Endometrium (tissue), 2 donors: ENCODE results near the gene ALDH3B2.
"Not testable (repeated sequence)": the region's sequence is repeated elsewhere in the genome, so short reads cannot be mapped to it uniquely, and the experiment has no call there.

Experiments
- FAIRE-seq: peaks from 2 replicates; lab custom pipeline; 2012; peaks lifted over from hg19 to GRCh38; lab: Jason Lieb, UNC
- donor health status: control.
- donor health status: control.

ALDH3B2 gene

DNA sequence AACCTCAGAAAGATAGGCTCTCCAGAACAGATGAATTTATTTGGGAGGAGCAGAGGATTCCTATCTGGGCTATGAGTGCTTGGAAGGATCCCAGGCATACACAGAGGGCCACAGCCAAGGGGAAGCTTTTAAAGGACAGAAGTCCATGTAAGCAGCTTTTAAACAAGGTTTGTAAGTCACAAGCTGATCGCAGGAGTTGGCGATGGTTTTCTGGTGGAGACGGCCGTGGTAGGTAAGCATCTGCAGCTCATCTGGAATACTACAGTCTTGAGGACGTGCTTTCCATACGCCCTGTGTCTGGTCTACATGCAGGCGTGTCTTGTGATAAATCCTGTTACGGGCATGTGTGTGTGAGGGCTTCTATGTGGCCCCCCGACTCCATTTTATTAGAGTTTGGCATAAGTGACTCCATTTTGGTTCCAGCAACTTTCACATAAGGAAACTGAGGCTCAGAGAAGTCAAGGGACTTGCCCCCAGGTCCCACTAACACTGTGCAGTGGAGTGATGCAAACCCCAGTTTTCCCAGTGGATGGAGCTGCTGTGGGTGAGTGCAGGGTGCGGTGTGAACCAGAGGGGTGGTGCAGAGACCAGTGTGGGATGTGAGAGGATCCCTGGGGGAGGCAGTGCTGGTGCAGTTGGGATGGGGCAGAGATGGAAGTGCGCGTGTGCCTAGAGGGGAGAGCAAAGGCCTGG lies 12.1 kb downstream of the ALDH3B2 start:
- no peak for FAIRE-seq

DNA sequence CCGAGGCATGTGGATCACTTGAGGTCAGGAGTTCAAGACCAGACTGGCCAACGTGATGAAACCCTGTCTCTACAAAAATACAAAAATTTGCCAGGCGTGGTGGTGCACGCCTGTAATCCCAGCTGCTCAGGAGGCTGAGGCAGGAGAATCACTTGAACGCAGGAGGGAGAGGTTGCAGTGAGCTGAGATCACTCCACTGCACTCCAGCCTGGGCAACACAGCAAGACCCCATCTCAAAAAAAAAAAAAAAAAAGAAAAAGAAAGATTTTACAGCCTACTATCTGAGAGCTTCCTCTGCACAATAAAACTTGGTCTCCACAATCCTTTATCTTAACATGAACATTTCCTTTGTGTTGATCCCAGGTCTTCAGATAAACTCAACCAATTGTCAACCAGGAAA lies 13.7 kb downstream of the ALDH3B2 start:
- FAIRE-seq = not testable (repeated sequence)

DNA sequence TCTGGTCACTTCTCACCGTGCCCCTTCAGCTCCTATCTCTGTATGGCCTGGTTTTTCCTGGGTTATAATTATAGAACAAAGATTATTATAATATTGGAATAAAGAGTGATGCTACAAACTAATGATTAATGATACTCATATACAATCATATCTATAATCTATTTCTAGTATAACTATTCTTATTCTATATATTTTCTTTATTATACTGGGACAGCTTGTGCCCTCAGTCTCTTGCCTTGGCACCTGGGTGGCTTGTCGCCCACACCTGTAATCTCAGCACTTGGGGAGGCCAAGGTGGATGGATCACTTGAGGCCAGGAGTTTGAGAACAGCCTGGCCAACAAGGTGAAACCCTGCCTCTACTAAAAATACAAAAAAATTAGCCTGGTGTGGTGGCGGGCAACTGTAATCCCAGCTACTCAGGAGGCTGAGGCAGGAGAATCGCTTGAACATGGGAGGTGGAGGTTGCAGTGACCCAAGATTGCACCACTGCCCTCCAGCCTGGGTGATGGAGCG lies 14.7 kb downstream of the ALDH3B2 start:
- FAIRE-seq = not testable (repeated sequence)

DNA sequence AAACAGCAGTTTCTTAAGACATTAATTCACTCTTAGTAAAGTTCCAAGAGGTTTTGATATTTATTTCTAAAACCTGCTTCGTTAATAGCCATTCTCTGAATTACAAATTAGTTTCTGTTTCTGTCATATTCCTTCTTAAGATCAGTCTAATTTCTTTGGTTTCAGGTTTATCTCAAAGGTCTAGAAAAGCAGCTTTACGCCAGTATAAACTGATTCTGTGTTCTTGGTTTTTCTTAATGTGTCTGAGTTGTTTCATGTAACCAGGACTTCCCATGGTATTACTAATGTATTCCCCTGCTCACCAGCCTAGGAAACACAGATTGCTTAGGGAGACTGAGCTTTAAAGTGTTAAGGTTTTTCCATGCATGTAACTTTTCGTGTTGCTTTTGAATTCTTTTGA lies 17.1 kb downstream of the ALDH3B2 start:
- FAIRE-seq = no peak

DNA sequence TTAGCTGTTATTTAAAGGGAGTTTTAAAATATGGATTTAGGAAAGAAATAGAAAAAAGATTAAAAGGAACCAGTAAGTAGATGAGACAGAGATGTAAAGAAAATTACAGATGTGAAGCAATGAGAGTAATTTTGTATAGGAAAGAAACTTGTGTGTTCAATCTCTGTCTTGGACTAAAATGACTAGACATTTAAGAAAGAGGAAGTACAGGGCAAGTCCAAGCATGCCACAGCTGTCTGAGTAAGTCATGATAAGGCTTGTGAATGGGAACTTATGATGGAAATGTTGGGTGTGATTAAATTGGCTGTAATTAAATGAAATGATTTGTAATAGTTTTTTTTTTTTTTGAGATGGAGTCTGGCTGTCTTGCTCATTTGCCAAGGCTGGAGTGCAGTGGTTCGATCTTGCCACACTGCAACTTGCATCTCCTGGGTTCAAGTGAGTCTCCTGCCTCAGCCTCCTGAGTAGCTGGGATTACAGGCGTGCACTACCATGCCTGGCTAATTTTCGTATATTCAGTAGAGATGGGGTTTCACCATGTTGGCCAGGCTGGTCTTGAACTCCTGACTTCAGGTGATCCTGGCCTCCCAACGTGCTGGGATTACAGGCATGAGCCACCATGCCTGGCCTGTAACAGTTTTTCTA lies 18.0 kb downstream of the ALDH3B2 start:
- no peak for FAIRE-seq

DNA sequence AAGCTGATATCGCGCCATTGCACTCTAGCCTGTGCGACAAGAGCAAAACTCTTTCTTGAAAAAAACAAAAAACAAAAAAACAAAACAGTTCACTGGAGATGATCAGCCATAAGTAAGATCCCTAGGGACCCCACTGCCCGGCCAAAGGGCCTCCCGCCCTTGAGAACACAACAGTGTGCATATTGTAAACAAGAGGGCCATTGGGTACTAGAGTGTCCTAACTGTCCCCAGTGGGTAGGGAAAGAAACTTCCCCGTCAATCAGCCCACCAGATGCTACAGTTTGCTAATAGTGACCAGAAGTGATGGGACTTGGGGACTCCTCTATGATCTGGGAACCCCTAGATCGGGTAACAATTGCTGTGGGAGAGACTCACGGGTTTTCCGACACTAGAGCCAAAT lies 20.2 kb downstream of the ALDH3B2 start:
- FAIRE-seq = no peak

DNA sequence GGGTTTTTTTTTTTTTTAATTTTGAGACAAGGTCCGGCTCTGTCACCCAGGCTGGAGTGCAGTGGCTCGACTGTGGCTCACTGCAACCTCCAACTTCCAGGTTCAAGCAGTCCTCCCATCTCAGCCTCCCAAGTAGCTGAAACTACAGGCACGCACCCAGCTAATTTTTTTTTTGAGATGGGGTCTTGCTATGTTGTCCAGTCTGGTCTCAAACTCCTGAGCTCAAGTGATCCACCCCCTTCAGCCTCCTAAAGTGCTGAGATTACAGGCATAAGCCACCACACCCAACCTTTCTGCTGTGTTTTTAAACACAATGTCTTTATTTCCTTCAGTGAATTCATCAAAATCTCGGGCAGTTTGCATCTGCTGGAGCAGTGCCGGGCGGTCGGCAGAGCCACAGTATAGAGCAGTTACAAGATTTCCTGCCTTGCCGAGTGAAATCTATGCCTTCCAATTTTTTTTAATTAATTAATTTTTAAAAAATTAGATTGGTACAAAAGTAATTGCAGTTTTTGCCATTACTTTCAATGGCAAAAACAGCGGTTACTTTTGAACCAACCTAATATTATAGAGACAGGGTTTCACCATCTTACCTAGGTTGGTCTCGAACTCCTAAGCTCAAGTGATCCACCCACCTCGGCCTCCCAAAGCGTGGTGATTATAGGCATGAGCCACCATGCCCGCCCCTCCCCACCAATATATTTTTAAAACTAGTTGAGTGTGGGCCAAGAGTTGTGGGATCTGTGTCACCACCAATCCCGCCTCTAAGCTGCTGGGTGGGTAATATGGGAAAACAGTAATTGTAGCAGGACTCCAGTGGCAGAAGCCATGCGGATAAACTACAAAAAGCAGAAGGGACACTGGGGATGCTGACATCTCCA lies 21.2 kb downstream of the ALDH3B2 start:
- no peak for FAIRE-seq

DNA sequence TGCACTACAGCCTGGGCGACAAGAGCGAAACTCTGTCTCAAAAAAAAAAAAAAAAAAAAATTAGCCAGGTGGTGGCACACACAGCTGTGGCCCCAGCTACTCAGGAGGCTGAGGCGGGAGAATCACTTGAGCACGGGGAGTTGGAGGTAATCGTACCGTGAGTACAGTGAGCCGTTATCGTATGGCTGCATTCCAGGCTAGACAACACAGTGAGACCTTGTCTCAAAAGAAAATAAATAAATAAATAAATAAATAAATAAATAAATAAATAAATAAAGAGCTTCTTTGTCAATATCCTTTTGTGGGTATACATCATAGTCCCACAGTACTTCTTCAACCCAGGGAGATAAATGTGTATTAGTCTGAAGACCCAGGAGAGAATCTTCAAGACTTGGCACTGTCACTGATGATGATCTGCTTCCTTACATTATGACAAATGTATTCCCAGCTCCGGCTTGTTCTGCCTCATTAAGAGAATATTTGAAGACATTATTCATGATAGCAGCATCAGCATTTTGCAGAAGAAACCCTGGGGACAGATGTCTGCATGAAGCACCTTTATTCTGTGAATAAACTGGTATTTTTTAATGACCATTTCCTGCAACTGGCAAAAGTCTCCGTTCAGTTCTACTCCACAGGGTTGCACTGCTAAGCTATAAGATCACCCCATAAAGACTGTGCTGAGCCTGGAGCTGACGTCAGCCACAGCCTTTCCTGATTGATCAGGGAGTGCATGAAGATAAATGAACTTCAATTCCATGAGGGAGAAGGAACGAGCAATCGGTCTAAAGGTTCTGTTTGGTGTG lies 22.2 kb downstream of the ALDH3B2 start:
- no peak for FAIRE-seq

DNA sequence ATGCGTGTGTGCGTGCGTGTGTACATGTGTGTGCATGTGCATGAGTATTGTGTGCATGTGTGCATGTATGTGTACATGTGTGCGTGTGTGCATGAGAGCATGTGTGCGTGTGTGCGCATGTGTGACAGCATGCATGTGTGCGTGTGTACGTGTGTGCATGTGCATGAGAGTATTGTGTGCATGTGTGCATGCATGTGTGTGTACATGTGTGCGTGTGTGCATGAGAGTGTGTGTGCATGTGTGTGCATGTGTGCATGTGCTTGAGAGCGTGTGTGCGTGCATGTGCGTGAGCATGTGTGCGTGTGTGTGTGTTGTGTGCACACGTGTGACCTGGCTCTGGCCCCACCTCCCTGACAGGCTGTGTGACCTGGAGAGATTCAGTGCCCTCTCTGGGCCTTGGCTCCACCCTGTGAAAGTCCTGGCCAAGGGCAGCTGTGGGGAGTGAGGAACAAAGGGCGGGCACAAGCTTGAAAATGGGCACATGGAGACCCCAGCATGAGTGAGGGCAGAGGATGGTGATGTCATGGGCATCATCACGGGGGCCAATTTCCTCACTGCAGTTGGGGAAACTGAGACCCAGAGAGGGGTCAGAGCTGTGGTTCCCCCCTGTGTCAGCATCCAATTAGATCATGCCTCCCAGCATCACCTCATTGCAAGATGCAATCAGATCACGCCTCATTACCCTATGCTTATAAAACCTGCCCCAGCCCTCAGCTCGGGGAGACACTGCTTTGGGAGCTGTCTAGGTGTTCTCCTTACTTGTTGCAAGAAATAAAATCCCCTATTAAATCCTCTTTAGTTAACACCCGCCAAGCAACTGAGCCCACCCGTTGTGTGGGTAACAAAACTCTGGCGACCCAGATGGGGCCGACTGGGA lies 24.6 kb downstream of the ALDH3B2 start:
- no peak for FAIRE-seq

DNA sequence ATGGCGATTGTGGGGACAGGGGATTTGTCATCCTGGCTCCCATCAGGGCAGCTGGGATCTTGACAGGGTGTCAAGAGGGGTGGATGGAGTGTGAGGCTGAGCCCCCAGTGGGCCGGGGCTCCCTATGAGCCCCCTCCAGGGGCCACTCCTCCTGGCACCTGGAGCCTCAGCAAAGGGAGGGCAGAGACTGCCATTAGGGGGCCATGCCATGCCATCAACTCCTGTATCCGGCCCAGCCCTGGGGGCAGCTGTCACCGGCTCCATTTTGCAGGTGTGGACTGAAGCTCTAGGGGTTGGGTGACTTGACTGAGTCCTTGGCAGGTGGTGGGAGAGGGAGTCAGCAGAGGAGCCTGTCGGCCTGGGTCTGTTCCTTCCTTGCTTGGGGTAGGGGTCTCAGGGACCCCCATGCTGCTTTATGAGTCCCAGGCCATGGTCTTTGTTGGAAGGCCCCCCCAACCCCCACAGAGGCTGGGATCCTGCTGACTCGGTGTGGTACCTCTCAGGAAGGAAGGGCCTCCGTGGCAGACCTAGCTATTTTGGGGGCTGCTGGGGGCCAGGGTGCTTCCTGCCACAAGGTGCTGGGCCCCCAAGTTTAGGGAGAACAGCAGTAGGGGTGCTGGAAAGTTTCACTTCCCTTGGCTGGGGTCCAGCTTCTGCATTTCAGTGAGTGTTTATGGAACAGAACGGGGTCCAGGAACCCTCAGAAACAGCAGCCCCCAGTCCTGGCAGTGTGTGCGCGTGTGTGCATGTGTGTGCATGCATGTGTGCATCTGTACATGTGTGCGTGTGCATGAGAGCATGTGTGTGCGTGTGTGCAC lies 25.4 kb downstream of the ALDH3B2 start:
- no peak for FAIRE-seq

DNA sequence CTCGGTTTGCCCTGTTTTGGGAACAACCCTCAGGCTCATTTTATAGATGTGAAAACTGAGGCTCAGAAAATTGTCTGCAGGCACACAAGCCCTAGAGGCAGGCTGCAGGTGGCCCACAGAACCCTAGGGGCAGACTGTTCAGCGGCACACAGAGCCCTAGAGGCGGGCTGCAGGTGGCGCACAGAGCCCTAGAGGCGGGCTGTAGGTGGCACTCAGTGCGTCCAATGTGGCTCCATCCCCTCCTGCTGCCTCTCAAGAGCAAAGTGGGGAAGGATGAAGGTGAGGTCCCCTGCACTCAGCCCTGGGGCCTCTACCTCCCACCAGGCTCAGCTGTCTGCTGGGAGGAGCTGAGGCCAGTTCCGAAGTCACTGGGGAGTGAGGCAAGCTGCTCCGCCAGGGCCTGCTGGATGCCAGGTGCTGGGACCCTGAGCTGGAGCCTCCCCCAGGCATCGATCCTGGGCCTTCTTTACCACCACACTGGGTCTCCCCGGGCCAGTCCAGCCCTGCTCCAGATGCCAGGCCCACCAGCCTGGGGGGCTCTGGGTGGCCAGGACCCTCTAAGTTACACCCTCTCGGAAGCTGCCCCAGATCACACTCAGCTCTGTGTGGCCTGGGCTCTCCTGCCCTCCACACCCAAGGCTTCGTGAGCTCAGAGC lies 26.2 kb downstream of the ALDH3B2 start:
- FAIRE-seq = no peak

DNA sequence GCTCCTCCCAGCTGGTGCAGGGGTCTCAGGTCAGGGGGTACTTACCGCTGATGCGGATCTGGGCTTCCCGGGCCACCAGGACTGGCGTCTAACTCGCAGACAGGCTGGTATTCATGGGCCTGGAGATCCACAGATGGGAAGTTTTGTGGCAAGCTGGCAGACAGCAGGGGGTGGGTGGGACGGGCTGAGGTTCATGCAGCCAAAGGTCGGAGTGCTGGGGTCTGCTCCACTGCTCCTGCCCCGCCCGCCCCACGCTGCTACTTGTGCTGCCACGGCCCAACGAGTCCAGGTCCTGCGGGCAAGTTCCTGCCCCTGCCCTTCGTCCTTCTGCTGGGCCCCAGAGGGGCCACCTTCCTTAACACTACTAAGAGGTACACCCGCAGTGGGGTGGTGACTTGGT lies 27.0 kb downstream of the ALDH3B2 start:
- FAIRE-seq = no peak

DNA sequence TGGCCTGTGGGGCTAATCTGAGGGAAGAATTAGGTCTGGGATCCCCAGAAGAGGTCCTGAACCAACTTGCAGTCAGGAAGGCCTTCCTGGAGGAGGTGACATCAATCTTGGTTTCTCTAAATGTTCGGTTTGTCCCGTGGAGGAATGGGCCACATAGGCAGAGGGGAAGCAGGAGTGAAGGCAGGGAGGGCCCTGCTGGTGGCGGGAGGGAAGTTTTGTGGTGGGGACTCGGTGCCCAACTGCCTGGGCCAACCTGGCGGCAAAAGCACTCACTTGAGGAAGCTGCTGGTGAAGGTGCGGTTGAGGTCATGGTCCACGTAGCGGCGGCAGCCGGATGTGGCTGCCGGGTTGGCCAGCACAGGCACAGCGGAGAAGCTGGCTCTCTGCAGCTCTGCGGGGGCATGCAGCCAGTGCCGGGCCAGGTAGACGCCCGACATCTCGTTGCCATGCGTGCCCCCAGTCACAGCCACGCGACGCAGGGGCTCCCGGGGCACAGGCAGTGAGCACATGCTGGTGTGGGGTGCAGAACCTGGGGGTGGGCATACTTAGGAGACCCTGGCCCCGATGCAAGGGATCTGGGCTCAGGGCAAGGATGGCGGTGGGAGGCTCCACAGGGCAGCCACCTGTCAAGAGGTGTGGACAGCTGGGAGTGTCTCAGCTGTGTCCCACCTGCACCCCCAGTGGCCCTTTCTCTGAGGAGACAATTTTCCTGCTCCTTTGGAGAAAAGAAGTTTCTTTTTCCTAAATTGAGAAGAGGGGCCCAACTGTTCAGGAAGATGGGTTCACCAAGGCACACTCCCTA lies 27.7 kb downstream of the ALDH3B2 start:
- FAIRE-seq = no peak

DNA sequence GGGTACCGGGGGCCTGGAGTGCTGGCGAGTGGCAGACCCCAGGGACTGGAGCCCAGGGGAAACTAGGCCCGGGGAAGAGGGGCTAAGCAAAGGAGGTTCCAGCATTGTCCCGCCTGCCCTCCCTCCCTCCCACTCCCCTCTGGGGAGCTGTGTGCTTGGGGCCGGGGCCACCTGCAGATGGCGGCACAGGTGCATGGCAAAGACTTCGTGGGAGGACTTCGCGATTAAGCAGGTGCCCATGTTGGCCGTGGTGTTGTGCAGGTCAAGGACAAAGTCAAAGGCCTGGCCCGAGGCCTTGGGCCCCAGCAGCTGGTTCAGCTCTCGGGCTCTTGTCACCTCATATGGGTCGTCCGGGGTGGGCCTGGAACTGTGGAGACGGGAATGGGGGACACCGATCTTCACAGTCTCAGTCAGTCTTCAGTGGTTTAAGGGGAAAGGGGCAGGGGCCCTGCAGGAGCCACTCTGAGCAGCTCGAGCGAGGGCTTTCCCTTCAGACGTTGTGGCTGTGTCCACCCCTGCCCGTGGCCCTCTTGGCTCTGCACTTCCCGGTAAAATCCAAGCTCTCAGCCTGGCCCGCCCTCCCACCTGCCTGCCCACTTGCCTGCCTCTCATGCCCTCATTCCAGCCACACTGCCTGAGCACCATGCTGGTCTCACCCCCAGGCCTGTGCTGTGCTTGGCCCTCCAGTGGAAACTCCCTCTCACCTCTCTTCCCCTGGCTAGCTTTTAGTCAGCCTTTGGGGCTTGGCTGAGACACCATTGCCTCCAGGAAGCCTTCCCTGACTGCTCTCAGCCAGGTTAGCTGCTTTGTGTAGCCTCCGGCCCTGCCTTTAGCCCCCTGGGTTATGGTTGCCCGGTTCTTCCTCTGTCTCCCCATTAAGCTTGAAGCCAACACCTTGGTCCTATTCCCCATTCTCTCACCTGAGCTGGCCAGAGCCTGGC lies 28.6 kb downstream of the ALDH3B2 start:
- no peak for FAIRE-seq

DNA sequence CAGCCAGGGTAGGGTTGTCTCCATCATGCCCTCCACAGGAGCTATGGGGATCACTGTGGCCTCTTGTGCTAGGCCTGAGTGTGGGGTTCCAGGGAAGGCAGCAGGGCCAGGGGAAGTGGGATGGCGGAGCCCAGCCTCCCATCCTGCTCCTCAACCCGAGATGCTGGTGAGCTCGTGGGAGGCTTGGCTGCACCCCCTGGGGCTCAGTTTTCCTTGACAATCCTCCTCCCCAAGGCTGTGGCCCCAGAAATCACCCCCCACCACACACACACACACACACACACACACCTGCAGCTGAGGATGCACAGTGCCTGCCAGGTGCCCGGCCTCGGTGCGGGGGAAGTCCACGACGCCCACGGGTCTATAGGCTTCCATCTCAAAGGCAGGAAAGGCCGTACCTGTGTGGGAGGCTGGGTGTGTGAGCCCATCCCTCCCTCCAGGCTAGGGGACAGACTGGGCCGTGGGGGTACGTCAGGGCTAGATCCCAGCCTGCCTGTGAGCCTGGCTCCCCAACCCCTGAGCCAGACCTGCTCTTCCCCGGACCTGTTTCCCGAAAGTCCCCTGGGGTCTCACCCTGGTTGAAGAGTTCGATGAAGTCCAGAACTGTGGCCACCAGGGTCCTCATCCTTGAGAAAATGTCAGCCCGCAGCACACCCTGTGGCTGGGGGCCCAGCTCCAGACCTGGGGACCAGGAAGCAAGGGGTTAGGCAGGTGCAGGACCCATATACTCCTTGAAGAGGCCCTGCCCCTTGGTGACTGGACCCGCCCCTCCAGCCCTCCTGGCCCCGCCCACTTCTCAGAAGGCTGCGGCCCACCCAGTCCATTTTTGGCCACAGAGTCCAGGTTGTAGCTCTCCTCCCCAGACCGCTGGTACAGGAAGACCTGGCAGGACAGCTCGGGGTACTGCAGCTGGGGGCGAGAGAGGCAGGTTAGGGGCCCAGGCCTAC lies 29.7 kb downstream of the ALDH3B2 start:
- no peak for FAIRE-seq

DNA sequence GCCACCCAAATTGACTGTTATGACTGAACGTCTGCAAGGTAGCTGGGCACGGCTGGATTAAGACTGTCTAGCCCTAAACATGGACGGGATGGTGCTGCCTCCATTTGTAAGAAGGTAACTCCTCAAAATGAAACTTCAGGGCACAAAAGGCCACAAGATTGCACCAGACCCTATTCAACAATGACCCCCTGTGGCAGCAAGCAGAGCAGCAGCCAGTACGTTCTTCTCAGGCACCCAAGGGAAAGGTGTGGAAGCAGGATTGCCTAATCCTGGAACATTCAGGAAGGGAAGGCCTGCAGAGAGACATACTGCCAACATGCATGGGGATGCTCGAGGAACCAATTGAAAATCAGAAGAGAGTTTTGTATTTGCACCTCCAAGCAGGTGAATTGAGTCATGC lies 30.4 kb downstream of the ALDH3B2 start:
- FAIRE-seq = no peak
